ENCODE measurements around the gene S1PR5. TPM values are rescaled to one million over a fixed set of nuclear protein-coding genes. Genes with fewer than 3 reads are reported as not detected.

Gene S1PR5
- total RNA-seq, 2 donors from 2014 or later, result 3.4 to 17.0 TPM

- TF ChIP-seq POLR2A (IDR thresholded peaks at IDR 0.05) (no peak), CTCF (IDR thresholded peaks at IDR 0.05) (no peak), POLR2AphosphoS5 (IDR thresholded peaks at IDR 0.05) (no peak)
- Histone ChIP-seq H3K4me3 (no peak overlapping the region), H3K27ac (no peak overlapping the region), H3K27me3 (replicated peaks; ENCODE audit: insufficient read depth) (no peaks in the 10 kb centered on the region), H3K4me1 (replicated peaks) (peaks cover 10% of the 10 kb centered on the region), H3K36me3 (peaks cover 2 to 16% of the 10 kb centered on the region in 2 donors), H3K9me3 (no peaks in the 10 kb centered on the region)
- 95% methylated on average over 5 of the region's 5 CpGs for WGBS
- intact Hi-C loops (cut with DNase I), result no loop called here
- DNase-seq (ENCODE audit: low spot score), result no peak
Measured at GRCh38 chr19:10562609-10563008, 45.4 kb upstream of the S1PR5 start.

GRCh38 chr19:10560154-10560553, 42.9 kb upstream of the S1PR5 start:
- DNase-seq (ENCODE audit: low spot score), result no peak
- Histone ChIP-seq H3K27ac (no peak overlapping the region), H3K27me3 (replicated peaks; ENCODE audit: insufficient read depth) (no peaks in the 10 kb centered on the region), H3K36me3 (peaks cover 8 to 16% of the 10 kb centered on the region in 2 donors), H3K4me1 (replicated peaks) (peaks cover 5% of the 10 kb centered on the region), H3K4me3 (no peak overlapping the region), H3K9me3 (no peaks in the 10 kb centered on the region)
- intact Hi-C loops (cut with DNase I), result no loop called here
- no peak for TF ChIP-seq CTCF (IDR thresholded peaks at IDR 0.05)
- TF ChIP-seq POLR2A (IDR thresholded peaks at IDR 0.05), result no peak
- TF ChIP-seq POLR2AphosphoS5 (IDR thresholded peaks at IDR 0.05), result no peak
- 87% methylated on average over 7 of the region's 7 CpGs for WGBS

- 90% methylated on average over 33 of the region's 33 CpGs for WGBS
- no peak for TF ChIP-seq POLR2AphosphoS5 (IDR thresholded peaks at IDR 0.05)
- TF ChIP-seq POLR2A (IDR thresholded peaks at IDR 0.05), result no peak
- TF ChIP-seq CTCF (IDR thresholded peaks at IDR 0.05), result no peak
- intact Hi-C loops (cut with DNase I), result no loop called here
- no peak for DNase-seq (ENCODE audit: low spot score)
- H3K36me3 ChIP-seq, result peaks cover 12 to 16% of the 10 kb centered on the region in 2 donors
- no peak overlapping the region for H3K4me3 ChIP-seq
- H3K27ac ChIP-seq, result no peak overlapping the region
- no peaks in the 10 kb centered on the region for H3K9me3 ChIP-seq
- no peaks in the 10 kb centered on the region for H3K27me3 ChIP-seq (replicated peaks; ENCODE audit: insufficient read depth)
- H3K4me1 ChIP-seq (replicated peaks), result no peaks in the 10 kb centered on the region
Measured at GRCh38 chr19:10557603-10558197, 40.5 kb upstream of the S1PR5 start.

GRCh38 chr19:10555610-10555973, 38.3 kb upstream of the S1PR5 start:
- TF ChIP-seq POLR2A (IDR thresholded peaks at IDR 0.05) (no peak), CTCF (IDR thresholded peaks at IDR 0.05) (no peak), POLR2AphosphoS5 (IDR thresholded peaks at IDR 0.05) (no peak)
- no peak for DNase-seq (ENCODE audit: low spot score)
- WGBS, result 65% methylated on average over 7 of the region's 7 CpGs
- H3K4me3 ChIP-seq, result no peak overlapping the region
- no peaks in the 10 kb centered on the region for H3K9me3 ChIP-seq
- H3K27me3 ChIP-seq (replicated peaks; ENCODE audit: insufficient read depth), result no peaks in the 10 kb centered on the region
- H3K36me3 ChIP-seq, result peaks cover 12 to 23% of the 10 kb centered on the region in 2 donors
- intact Hi-C loops (cut with DNase I), result no loop called here
- no peaks in the 10 kb centered on the region for H3K4me1 ChIP-seq (replicated peaks)
- H3K27ac ChIP-seq, result peak overlapping the region; percentile 6 to 7

All from prostate gland (tissue), 2 donors.